Measurements from ENCODE around the gene TMEM37. TPM values are rescaled to one million over a fixed set of nuclear protein-coding genes. Genes with fewer than 3 reads are reported as not detected.

TMEM37 gene
- not detected for total RNA-seq
- total RNA-seq (2013) = not detected

GRCh38 chr2:119431155-119431975 lies at the start of gene TMEM37:
Gene TMEM37, plus strand, starts transcription at chr2:119431854. Its CDS starts 50 bp downstream, at chr2:119431904.
- 7% methylated on average over 72 of the region's 72 CpGs for WGBS (ENCODE audit: insufficient coverage)
- Mint-ChIP-seq H3K27me3 (ENCODE audit: low read depth in 2 of 2) (peaks cover 57 to 64% of the 10 kb centered on the region in 2 donors), H3K9me3 (no peaks in the 10 kb centered on the region), H3K36me3 (no peaks in the 10 kb centered on the region), H3K27ac (no peak within 1 kb of the TSS), H3K4me1 (peaks cover 5 to 6% of the 10 kb centered on the region in 2 donors), H3K4me3 (peak within 1 kb of the TSS; percentile 66)
- no peak within 1 kb of the TSS for H3K4me3 ChIP-seq (ENCODE audit: low read length)
- no peaks in the 10 kb centered on the region for H3K9me3 ChIP-seq (ENCODE audit: control insufficient read depth, insufficient read depth, low read length)
- peaks cover 10% of the 10 kb centered on the region for H3K4me1 ChIP-seq (ENCODE audit: control insufficient read depth, insufficient read depth, low read length)
- intact Hi-C loops (cut with micrococcal nuclease) = no loop called here
- DNase-seq (peak in 1 of 2 donors; percentile 13), ATAC-seq (peak in 2 of 3 donors; percentile 63 to 76)
- H3K27me3 ChIP-seq (ENCODE audit: control insufficient read depth, insufficient read depth, low read length) = peaks cover 14% of the 10 kb centered on the region
- TF ChIP-seq CTCF (IDR thresholded peaks at IDR 0.05) = no peak
- no peak within 1 kb of the TSS for H3K27ac ChIP-seq (ENCODE audit: low read length)
- no peaks in the 10 kb centered on the region for H3K36me3 ChIP-seq (ENCODE audit: control insufficient read depth, insufficient read depth, low read length)

- Histone ChIP-seq H3K27ac (ENCODE audit: low read length) (no peak overlapping the region), H3K36me3 (ENCODE audit: control insufficient read depth, insufficient read depth, low read length) (no peaks in the 10 kb centered on the region), H3K4me3 (ENCODE audit: low read length) (no peak overlapping the region), H3K27me3 (ENCODE audit: control insufficient read depth, insufficient read depth, low read length) (no peaks in the 10 kb centered on the region), H3K4me1 (ENCODE audit: control insufficient read depth, insufficient read depth, low read length) (no peaks in the 10 kb centered on the region), H3K9me3 (ENCODE audit: control insufficient read depth, insufficient read depth, low read length) (no peaks in the 10 kb centered on the region)
- H3K27me3 Mint-ChIP-seq (ENCODE audit: low read depth in 2 of 2) = peaks cover 16 to 18% of the 10 kb centered on the region in 2 donors
- intact Hi-C loops (cut with micrococcal nuclease) = no loop called here
- no peaks in the 10 kb centered on the region for H3K36me3 Mint-ChIP-seq
- H3K4me1 Mint-ChIP-seq = peaks cover 5% of the 10 kb centered on the region in 2 donors
- WGBS (ENCODE audit: insufficient coverage) = 77% methylated on average over 6 of the region's 6 CpGs
- no peak for TF ChIP-seq CTCF (IDR thresholded peaks at IDR 0.05)
- H3K9me3 Mint-ChIP-seq = no peaks in the 10 kb centered on the region
- DNase-seq (no peak), ATAC-seq (no peak)
- no peak overlapping the region for H3K4me3 Mint-ChIP-seq
- H3K27ac Mint-ChIP-seq = no peak overlapping the region
Observed at GRCh38 chr2:119383410-119384140, 48.1 kb upstream of the TMEM37 start.

- H3K4me3 ChIP-seq (ENCODE audit: low read length) = no peak overlapping the region
- Mint-ChIP-seq H3K27ac (no peak overlapping the region), H3K36me3 (no peaks in the 10 kb centered on the region), H3K9me3 (no peaks in the 10 kb centered on the region), H3K4me3 (no peak overlapping the region), H3K4me1 (peaks cover 5% of the 10 kb centered on the region in 2 donors), H3K27me3 (ENCODE audit: low read depth in 2 of 2) (peaks cover 16 to 18% of the 10 kb centered on the region in 2 donors)
- ATAC-seq = no peak
- H3K9me3 ChIP-seq (ENCODE audit: control insufficient read depth, insufficient read depth, low read length) = no peaks in the 10 kb centered on the region
- no peaks in the 10 kb centered on the region for H3K27me3 ChIP-seq (ENCODE audit: control insufficient read depth, insufficient read depth, low read length)
- WGBS (ENCODE audit: insufficient coverage) = 61% methylated on average over 4 of the region's 4 CpGs
- no peaks in the 10 kb centered on the region for H3K4me1 ChIP-seq (ENCODE audit: control insufficient read depth, insufficient read depth, low read length)
- no peak overlapping the region for H3K27ac ChIP-seq (ENCODE audit: low read length)
- intact Hi-C loops (cut with micrococcal nuclease) = no loop called here
- TF ChIP-seq CTCF (IDR thresholded peaks at IDR 0.05) = no peak
- H3K36me3 ChIP-seq (ENCODE audit: control insufficient read depth, insufficient read depth, low read length) = no peaks in the 10 kb centered on the region
- DNase-seq = no peak
Observed at GRCh38 chr2:119384971-119385370, 46.7 kb upstream of the TMEM37 start.

Data from natural killer cell (primary cell).